ENCODE results near the gene OLFML1. TPM values are rescaled to one million over a fixed set of nuclear protein-coding genes. Genes with fewer than 3 reads are reported as not detected.
A peak's percentile ranks its signal among the peaks of the same experiment; 100 is the strongest.

Gene OLFML1
- total RNA-seq, 2 donors from 2014 or later: 0.81 to 1.5 TPM

DNA sequence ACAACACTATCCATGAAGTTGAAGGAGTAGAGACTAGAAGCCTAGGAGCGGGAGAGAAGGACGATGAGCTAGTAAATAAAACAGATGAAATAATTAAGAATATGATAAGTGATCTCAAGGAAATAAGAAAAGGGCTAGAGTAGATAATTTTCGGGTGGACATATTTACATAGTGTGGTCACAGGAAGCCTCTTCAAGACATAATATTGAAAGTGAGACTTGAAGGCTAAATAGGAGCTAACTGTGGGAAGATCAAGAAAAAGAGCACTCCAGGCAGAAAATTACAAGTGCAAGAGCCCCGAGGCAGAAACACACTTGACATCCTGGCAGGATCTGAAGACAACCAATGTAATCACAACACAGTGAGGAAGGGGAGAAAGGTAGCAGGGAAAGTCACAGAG lies 16.6 kb downstream of the OLFML1 start:
- TF ChIP-seq, protein P1, sequence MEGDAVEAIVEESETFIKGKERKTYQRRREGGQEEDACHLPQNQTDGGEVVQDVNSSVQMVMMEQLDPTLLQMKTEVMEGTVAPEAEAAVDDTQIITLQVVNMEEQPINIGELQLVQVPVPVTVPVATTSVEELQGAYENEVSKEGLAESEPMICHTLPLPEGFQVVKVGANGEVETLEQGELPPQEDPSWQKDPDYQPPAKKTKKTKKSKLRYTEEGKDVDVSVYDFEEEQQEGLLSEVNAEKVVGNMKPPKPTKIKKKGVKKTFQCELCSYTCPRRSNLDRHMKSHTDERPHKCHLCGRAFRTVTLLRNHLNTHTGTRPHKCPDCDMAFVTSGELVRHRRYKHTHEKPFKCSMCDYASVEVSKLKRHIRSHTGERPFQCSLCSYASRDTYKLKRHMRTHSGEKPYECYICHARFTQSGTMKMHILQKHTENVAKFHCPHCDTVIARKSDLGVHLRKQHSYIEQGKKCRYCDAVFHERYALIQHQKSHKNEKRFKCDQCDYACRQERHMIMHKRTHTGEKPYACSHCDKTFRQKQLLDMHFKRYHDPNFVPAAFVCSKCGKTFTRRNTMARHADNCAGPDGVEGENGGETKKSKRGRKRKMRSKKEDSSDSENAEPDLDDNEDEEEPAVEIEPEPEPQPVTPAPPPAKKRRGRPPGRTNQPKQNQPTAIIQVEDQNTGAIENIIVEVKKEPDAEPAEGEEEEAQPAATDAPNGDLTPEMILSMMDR (conservative IDR thresholded peaks at IDR 0.05): no peak
- Mint-ChIP-seq H3K36me3 (ENCODE audit: low read depth) (no peaks in the 10 kb centered on the region), H3K27ac (no peak overlapping the region), H3K4me3 (no peak overlapping the region), H3K27me3 (ENCODE audit: insufficient read depth) (no peaks in the 10 kb centered on the region), H3K4me1 (peaks cover 9% of the 10 kb centered on the region), H3K9me3 (no peaks in the 10 kb centered on the region)
- Histone ChIP-seq H3K9ac (ENCODE audit: extremely low read depth, low read length, poor library complexity, severe bottlenecking) (no peak overlapping the region), H3K9me3 (ENCODE audit: control insufficient read depth, low read length) (no peaks in the 10 kb centered on the region), H3K36me3 (ENCODE audit: control insufficient read depth, insufficient read depth, low read length) (no peaks in the 10 kb centered on the region), H3K27ac (ENCODE audit: low read depth, low read length) (no peak overlapping the region), H3K4me1 (ENCODE audit: control insufficient read depth, insufficient read depth, low read length) (peaks cover 6% of the 10 kb centered on the region), H3K27me3 (ENCODE audit: control insufficient read depth, insufficient read depth, low read length, poor library complexity, severe bottlenecking) (no peaks in the 10 kb centered on the region), H3K4me3 (ENCODE audit: low read length) (no peak overlapping the region)
- no peak for DNase-seq
- 78 to 87% methylated on average over 2 to 4 of the region's 4 CpGs for WGBS, 2 experiments (ENCODE audit: insufficient coverage in 1 of 2, insufficient read length in 1 of 2)

DNA sequence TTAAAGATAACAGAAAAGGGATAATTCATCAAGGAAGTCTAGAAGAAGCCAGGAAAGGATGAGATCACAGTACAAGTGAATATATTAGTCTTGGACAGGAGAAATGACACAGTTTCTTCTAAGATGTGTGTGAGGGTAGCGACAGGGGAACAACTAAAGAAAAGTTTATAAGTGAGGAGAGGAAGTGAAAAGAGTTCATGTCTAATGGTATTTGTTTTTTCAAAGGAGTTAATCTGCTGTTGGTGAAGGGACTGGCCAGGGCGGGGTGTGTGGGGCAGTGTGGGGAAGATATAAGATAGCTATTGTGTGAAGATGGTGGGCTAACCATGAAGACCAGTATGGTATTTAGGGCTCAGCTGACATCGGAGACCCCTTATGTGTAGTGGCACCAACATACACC lies 20.9 kb downstream of the OLFML1 start:
- H3K27ac Mint-ChIP-seq: no peak overlapping the region
- 96% methylated on average over 2 to 3 of the region's 3 CpGs for WGBS, 2 experiments (ENCODE audit: insufficient coverage in 1 of 2, insufficient read length in 1 of 2)

DNA sequence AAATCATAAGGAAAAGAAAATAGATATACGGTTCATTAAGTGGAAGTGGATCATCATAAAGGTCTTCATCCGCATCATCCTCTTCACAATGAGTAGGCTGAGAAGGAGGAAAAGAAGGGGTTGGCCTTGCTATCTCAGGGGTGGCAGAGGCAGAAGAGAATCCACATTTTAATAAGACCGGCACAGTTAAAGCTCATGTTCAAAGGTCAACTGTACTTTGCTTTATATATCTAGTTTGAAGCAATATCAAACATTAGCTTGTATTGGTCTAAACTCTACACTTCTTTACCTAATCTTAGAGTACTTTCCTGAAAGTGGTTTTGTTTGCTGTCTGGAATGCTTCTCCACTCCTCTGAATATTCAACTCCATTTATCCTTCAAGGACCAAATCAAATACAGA lies 22.8 kb downstream of the OLFML1 start:
- TF ChIP-seq, protein P1 (conservative IDR thresholded peaks at IDR 0.05): no peak
- H3K4me1 ChIP-seq (ENCODE audit: control insufficient read depth, insufficient read depth, low read length): peaks cover 27% of the 10 kb centered on the region
- Mint-ChIP-seq H3K36me3 (ENCODE audit: low read depth) (no peaks in the 10 kb centered on the region), H3K4me1 (peaks cover 45% of the 10 kb centered on the region), H3K27ac (peak overlapping the region; percentile 90), H3K4me3 (no peak overlapping the region), H3K9me3 (no peaks in the 10 kb centered on the region), H3K27me3 (ENCODE audit: insufficient read depth) (no peaks in the 10 kb centered on the region)
- H3K9ac ChIP-seq (ENCODE audit: extremely low read depth, low read length, poor library complexity, severe bottlenecking): no peak overlapping the region
- H3K36me3 ChIP-seq (ENCODE audit: control insufficient read depth, insufficient read depth, low read length): no peaks in the 10 kb centered on the region
- no peak overlapping the region for H3K27ac ChIP-seq (ENCODE audit: low read depth, low read length)
- H3K27me3 ChIP-seq (ENCODE audit: control insufficient read depth, insufficient read depth, low read length, poor library complexity, severe bottlenecking): no peaks in the 10 kb centered on the region
- 64 to 92% methylated on average over 2 to 3 of the region's 3 CpGs for WGBS, 2 experiments (ENCODE audit: insufficient coverage in 1 of 2, insufficient read length in 1 of 2)
- no peak for DNase-seq
- no peaks in the 10 kb centered on the region for H3K9me3 ChIP-seq (ENCODE audit: control insufficient read depth, low read length)
- H3K4me3 ChIP-seq (ENCODE audit: low read length): peak overlapping the region; percentile 28

More for the DNA sequence above, 20.9 kb downstream of the OLFML1 start:
- no peaks in the 10 kb centered on the region for H3K9me3 ChIP-seq (ENCODE audit: control insufficient read depth, low read length)
- no peaks in the 10 kb centered on the region for H3K36me3 ChIP-seq (ENCODE audit: control insufficient read depth, insufficient read depth, low read length)
- no peaks in the 10 kb centered on the region for H3K27me3 ChIP-seq (ENCODE audit: control insufficient read depth, insufficient read depth, low read length, poor library complexity, severe bottlenecking)
- peaks cover 17% of the 10 kb centered on the region for H3K4me1 ChIP-seq (ENCODE audit: control insufficient read depth, insufficient read depth, low read length)
- no peaks in the 10 kb centered on the region for H3K27me3 Mint-ChIP-seq (ENCODE audit: insufficient read depth)
- no peak overlapping the region for H3K4me3 Mint-ChIP-seq
- no peak overlapping the region for H3K9ac ChIP-seq (ENCODE audit: extremely low read depth, low read length, poor library complexity, severe bottlenecking)
- TF ChIP-seq, protein P1 (conservative IDR thresholded peaks at IDR 0.05): no peak
- DNase-seq: no peak
- H3K4me3 ChIP-seq (ENCODE audit: low read length): no peak overlapping the region
- no peaks in the 10 kb centered on the region for H3K9me3 Mint-ChIP-seq
- H3K4me1 Mint-ChIP-seq: peaks cover 29% of the 10 kb centered on the region
- H3K36me3 Mint-ChIP-seq (ENCODE audit: low read depth): no peaks in the 10 kb centered on the region
- H3K27ac ChIP-seq (ENCODE audit: low read depth, low read length): no peak overlapping the region

Data from endodermal cell (in vitro differentiated cells).